ENCODE results near the gene RPS27A.
A peak's percentile ranks its signal among the peaks of the same experiment; 100 is the strongest.

- TF ChIP-seq, protein P1, sequence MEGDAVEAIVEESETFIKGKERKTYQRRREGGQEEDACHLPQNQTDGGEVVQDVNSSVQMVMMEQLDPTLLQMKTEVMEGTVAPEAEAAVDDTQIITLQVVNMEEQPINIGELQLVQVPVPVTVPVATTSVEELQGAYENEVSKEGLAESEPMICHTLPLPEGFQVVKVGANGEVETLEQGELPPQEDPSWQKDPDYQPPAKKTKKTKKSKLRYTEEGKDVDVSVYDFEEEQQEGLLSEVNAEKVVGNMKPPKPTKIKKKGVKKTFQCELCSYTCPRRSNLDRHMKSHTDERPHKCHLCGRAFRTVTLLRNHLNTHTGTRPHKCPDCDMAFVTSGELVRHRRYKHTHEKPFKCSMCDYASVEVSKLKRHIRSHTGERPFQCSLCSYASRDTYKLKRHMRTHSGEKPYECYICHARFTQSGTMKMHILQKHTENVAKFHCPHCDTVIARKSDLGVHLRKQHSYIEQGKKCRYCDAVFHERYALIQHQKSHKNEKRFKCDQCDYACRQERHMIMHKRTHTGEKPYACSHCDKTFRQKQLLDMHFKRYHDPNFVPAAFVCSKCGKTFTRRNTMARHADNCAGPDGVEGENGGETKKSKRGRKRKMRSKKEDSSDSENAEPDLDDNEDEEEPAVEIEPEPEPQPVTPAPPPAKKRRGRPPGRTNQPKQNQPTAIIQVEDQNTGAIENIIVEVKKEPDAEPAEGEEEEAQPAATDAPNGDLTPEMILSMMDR (IDR thresholded peaks at IDR 0.05): peak in 3 of 4 experiments; percentile 3 to 26 (median 24)
- TF ChIP-seq POLR2A (IDR thresholded peaks at IDR 0.05): no peak
Observed at GRCh38 chr2:55268907-55269644, 36.6 kb downstream of the RPS27A start, which contains the start of gene MTIF2.
